HG02973 (cell line): Measurements from ENCODE around the gene BACE1-AS.
"Not testable (repeated sequence)": the region's sequence is repeated elsewhere in the genome, so short reads cannot be mapped to it uniquely, and the experiment has no call there.

ENCODE experiments used
- ATAC-seq: cut with Tn5 transposase; IDR thresholded peaks from one replicate; pipeline ENCODE4 v1.9.1; 2021; ENCODE audit warnings: moderate library complexity; ENCODE audit not compliant: unreplicated experiment

BACE1-AS gene

GRCh38 chr11:117290809-117291396 lies at the start of gene BACE1-AS:
TSS of gene BACE1-AS (plus strand) at chr11:117291346.
- ATAC-seq = no peak

GRCh38 chr11:117248341-117248740 lies 42.8 kb upstream of the BACE1-AS start:
- ATAC-seq = no peak

- ATAC-seq = no peak
These were observed 41.6 kb upstream of the BACE1-AS start for GRCh38 chr11:117249571-117249970.

- ATAC-seq = no peak
These were observed 39.6 kb upstream of the BACE1-AS start for GRCh38 chr11:117251506-117251905.

GRCh38 chr11:117255966-117256365 lies 35.2 kb upstream of the BACE1-AS start:
- ATAC-seq = no peak

- ATAC-seq = no peak
These were observed 34.6 kb upstream of the BACE1-AS start for GRCh38 chr11:117256573-117256972.

- ATAC-seq = no peak
These were observed 32.6 kb upstream of the BACE1-AS start for GRCh38 chr11:117258576-117258975.

- no peak for ATAC-seq
These were observed 31.7 kb upstream of the BACE1-AS start for GRCh38 chr11:117259417-117259816.

- ATAC-seq = not testable (repeated sequence)
These were observed 26.4 kb upstream of the BACE1-AS start for GRCh38 chr11:117264624-117265323.

- no peak for ATAC-seq
These were observed 25.4 kb upstream of the BACE1-AS start for GRCh38 chr11:117265745-117266144.

- no peak for ATAC-seq
These were observed 21.3 kb upstream of the BACE1-AS start for GRCh38 chr11:117269856-117270255.

- ATAC-seq = no peak
These were observed 19.9 kb upstream of the BACE1-AS start for GRCh38 chr11:117271208-117271607.

- not testable (repeated sequence) for ATAC-seq
These were observed 19.0 kb upstream of the BACE1-AS start for GRCh38 chr11:117272175-117272574.

GRCh38 chr11:117273550-117274289 lies 17.4 kb upstream of the BACE1-AS start:
- ATAC-seq = no peak

GRCh38 chr11:117278347-117278746 lies 12.8 kb upstream of the BACE1-AS start:
- no peak for ATAC-seq

- no peak for ATAC-seq
These were observed 11.3 kb upstream of the BACE1-AS start for GRCh38 chr11:117279711-117280376.

GRCh38 chr11:117281159-117281558 lies 10.0 kb upstream of the BACE1-AS start:
- no peak for ATAC-seq

GRCh38 chr11:117281869-117282268 lies 9.3 kb upstream of the BACE1-AS start:
- no peak for ATAC-seq

- no peak for ATAC-seq
These were observed 8.2 kb upstream of the BACE1-AS start for GRCh38 chr11:117282956-117283355.

- no peak for ATAC-seq
These were observed 7.1 kb upstream of the BACE1-AS start for GRCh38 chr11:117284053-117284452.

GRCh38 chr11:117286588-117286987 lies 4.6 kb upstream of the BACE1-AS start:
- ATAC-seq = no peak
